CD4-positive, alpha-beta T cell (primary cell): ENCODE measurements around the gene CTRB1. TPM values are rescaled to one million over a fixed set of nuclear protein-coding genes. Genes with fewer than 3 reads are reported as not detected.
"Not testable (repeated sequence)": the region's sequence is repeated elsewhere in the genome, so short reads cannot be mapped to it uniquely, and the experiment has no call there.

Source experiments
- ATAC-seq: fragments of 200-7000 bp; cut with Tn5 transposase; one replicate; pipeline ENCODE4 v1.10.0; 2022; ENCODE audit warnings: mild to moderate bottlenecking; ENCODE audit not compliant: poor library complexity
- CTCF ChIA-PET: fragments of 350-600 bp; sonication (Branson Sonifier 250); formaldehyde crosslinking; loops from one replicate; lab custom pipeline; 2021; ENCODE audit warnings: antibody characterized with exemption, inconsistent platforms; lab: Charles Lee
- POLR2A ChIA-PET: fragments of 350-600 bp; sonication (Branson Sonifier 250); formaldehyde crosslinking; loops from one replicate; lab custom pipeline; 2021; ENCODE audit warnings: antibody characterized with exemption, inconsistent platforms; lab: Charles Lee
- DNase-seq, 14 experiments: peaks; one replicate each; pipeline ENCODE4 v3.0.0-alpha.2; 2013 to 2020; ENCODE audit warnings: mixed read lengths in 2 of 14
- H3K27ac ChIP-seq, 2 donors: one replicate each; pipeline versions ENCODE4 v1.5.1 to v1.7.0; 2013; ENCODE audit warnings: low read length in 2 of 2, low read depth in 1 of 2, mild to moderate bottlenecking in 1 of 2
- H3K27me3 ChIP-seq, 2 experiments: 1 replicate in 1 of 2; 2 replicates in 1 of 2; pipeline versions ENCODE4 v1.6.1 to v1.7.0; 2013; ENCODE audit warnings: low read length in 2 of 2, control low read depth in 1 of 2, mild to moderate bottlenecking in 1 of 2, moderate library complexity in 1 of 2; ENCODE audit not compliant: insufficient read depth in 2 of 2, control insufficient read depth in 1 of 2
- H3K36me3 ChIP-seq: one replicate; pipeline ENCODE4 v1.6.1; 2013; ENCODE audit warnings: low read length, control low read depth; ENCODE audit not compliant: insufficient read depth
- H3K4me1 ChIP-seq: one replicate; pipeline ENCODE4 v1.6.1; 2013; ENCODE audit warnings: low read length, control low read depth; ENCODE audit not compliant: insufficient read depth
- H3K4me3 ChIP-seq: one replicate; pipeline ENCODE4 v1.5.1; 2013; ENCODE audit warnings: mild to moderate bottlenecking, low read length, moderate library complexity
- H3K9me3 ChIP-seq, 2 experiments: 1 replicate in 1 of 2; 2 replicates in 1 of 2; pipeline versions ENCODE4 v1.6.1 to v1.7.0; 2013; ENCODE audit warnings: low read length in 2 of 2, mild to moderate bottlenecking in 2 of 2, control low read depth in 1 of 2, moderate library complexity in 1 of 2; ENCODE audit not compliant: control insufficient read depth in 1 of 2, insufficient read depth in 1 of 2
- H3K27ac Mint-ChIP-seq: one replicate; pipeline ENCODE4 v1.8.0; 2020; ENCODE audit warnings: mixed read lengths
- H3K27me3 Mint-ChIP-seq: one replicate; pipeline ENCODE4 v1.8.0; 2021; ENCODE audit warnings: mixed read lengths
- H3K36me3 Mint-ChIP-seq: one replicate; pipeline ENCODE4 v1.8.0; 2021; ENCODE audit warnings: low read depth, mixed read lengths
- H3K4me1 Mint-ChIP-seq: one replicate; pipeline ENCODE4 v1.8.0; 2021; ENCODE audit warnings: low read depth, mixed read lengths
- H3K4me3 Mint-ChIP-seq: one replicate; pipeline ENCODE4 v1.8.0; 2020; ENCODE audit warnings: mild to moderate bottlenecking, mixed read lengths
- H3K9me3 Mint-ChIP-seq: one replicate; pipeline ENCODE4 v1.8.0; 2020; ENCODE audit warnings: mixed read lengths
- intact Hi-C, 2 experiments: fragments of 100-400 bp; cut with DNase I in 1 of 2; cut with micrococcal nuclease in 1 of 2; formaldehyde crosslinking; loops; one replicate each; pipeline versions ENCODE4 v1.15.1 to v1.9.0; 2023 to 2025; cut with DNase I, micrococcal nuclease
- total RNA-seq, 174 experiments: library from RNA in 2 of 174; stranded (reverse) in 2 of 174; gene quantifications; one replicate each; pipeline ENCODE4 v1.2.3 and lab custom pipeline; 2021 to 2026
- TF ChIP-seq, protein P1 (sequence below): fragments of 200-600 bp; IDR thresholded peaks from one replicate; pipeline ENCODE4 v1.8.0; 2022; ENCODE audit warnings: antibody characterized with exemption, mild to moderate bottlenecking

CTRB1 gene
- total RNA-seq, 2 experiments from 2014 or later, result not detected

DNA sequence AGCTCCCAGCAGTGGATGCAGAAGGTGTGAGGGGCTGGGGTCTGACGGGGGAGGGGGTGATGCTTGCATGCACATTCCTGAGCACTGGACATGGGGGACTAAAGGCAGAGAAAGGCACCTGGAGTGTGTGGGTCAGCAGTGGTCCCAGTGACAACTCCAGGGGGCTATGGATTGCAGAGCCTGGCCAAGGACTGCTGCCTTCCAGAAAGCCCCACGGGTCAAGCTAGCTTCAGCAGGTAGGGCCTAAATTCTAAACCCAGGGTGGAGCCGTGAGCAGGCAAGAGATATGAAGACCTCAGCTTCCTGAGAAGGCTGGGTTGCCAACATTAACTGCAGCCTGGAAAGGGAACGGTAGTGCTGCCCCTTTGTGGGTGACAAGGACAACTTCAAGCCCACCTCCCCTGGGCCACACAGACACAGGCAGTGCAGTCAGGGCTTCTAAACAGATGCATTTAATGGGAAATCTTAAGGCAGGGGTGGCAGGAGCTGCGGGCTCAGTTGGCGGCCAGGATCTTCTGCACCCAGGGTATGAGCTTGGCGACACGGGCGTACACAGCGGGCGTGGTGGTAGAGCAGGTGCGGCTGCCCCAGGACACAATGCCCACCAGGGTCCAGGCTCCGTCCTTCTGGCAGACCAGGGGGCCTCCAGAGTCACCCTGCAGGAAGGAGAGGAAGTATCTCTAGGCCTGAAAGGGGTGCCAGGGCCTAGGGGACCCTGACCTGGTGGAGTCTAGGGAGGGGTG lies 14.9 kb upstream of the CTRB1 start:
- TF ChIP-seq, protein P1, sequence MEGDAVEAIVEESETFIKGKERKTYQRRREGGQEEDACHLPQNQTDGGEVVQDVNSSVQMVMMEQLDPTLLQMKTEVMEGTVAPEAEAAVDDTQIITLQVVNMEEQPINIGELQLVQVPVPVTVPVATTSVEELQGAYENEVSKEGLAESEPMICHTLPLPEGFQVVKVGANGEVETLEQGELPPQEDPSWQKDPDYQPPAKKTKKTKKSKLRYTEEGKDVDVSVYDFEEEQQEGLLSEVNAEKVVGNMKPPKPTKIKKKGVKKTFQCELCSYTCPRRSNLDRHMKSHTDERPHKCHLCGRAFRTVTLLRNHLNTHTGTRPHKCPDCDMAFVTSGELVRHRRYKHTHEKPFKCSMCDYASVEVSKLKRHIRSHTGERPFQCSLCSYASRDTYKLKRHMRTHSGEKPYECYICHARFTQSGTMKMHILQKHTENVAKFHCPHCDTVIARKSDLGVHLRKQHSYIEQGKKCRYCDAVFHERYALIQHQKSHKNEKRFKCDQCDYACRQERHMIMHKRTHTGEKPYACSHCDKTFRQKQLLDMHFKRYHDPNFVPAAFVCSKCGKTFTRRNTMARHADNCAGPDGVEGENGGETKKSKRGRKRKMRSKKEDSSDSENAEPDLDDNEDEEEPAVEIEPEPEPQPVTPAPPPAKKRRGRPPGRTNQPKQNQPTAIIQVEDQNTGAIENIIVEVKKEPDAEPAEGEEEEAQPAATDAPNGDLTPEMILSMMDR, result no peak
- no peak overlapping the region for H3K4me3 Mint-ChIP-seq
- peaks cover 33% of the 10 kb centered on the region for H3K4me1 Mint-ChIP-seq
- H3K9me3 ChIP-seq, result no peaks in the 10 kb centered on the region
- DNase-seq (no peak), ATAC-seq (no peak)
- H3K27ac Mint-ChIP-seq, result no peak overlapping the region
- no peaks in the 10 kb centered on the region for H3K9me3 Mint-ChIP-seq
- CTCF ChIA-PET, result no interaction called here
- H3K36me3 ChIP-seq, result no peaks in the 10 kb centered on the region
- no peaks in the 10 kb centered on the region for H3K27me3 ChIP-seq
- intact Hi-C loops, result loop anchor here in 1 of 2 experiments (2.0 kb wide), 1 partner anchor 19 kb away; no protein-coding TSS in a partner anchor
- no peaks in the 10 kb centered on the region for H3K36me3 Mint-ChIP-seq
- H3K4me1 ChIP-seq, result peaks cover 15% of the 10 kb centered on the region
- no peak overlapping the region for H3K4me3 ChIP-seq
- H3K27ac ChIP-seq, result no peak overlapping the region
- H3K27me3 Mint-ChIP-seq, result peaks cover 5% of the 10 kb centered on the region
- POLR2A ChIA-PET, result interaction anchor here (0.6 kb wide), 2 partner anchors 16 to 342 kb away, joined by 3 read pairs; no protein-coding TSS in a partner anchor

DNA sequence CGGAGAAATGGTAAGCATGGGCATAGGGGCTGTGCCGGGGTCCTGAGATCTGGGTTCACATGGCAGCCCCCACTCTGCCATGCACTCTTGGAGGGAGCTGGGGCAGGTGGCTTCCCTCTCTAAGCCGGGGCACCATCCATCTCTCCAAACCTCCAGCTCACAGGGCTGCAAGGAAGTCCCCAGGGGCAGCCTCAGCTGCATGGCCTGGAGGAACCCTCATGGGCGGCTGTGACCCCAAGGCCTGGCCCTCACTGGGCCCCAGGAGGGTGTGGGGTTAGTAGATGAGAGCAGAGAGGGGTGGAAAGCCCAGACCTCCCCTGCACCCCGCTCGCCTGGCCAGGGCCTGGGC lies 14.4 kb upstream of the CTRB1 start:
- Mint-ChIP-seq H3K27me3 (peaks cover 1% of the 10 kb centered on the region), H3K4me1 (peaks cover 30% of the 10 kb centered on the region), H3K27ac (no peak overlapping the region), H3K4me3 (no peak overlapping the region), H3K9me3 (no peaks in the 10 kb centered on the region), H3K36me3 (no peaks in the 10 kb centered on the region)
- Histone ChIP-seq H3K4me3 (no peak overlapping the region), H3K9me3 (no peaks in the 10 kb centered on the region), H3K36me3 (no peaks in the 10 kb centered on the region), H3K27ac (no peak overlapping the region), H3K4me1 (peaks cover 14% of the 10 kb centered on the region), H3K27me3 (no peaks in the 10 kb centered on the region)
- intact Hi-C loops, result no loop called here
- TF ChIP-seq, protein P1, result no peak
- ATAC-seq, result no peak
- ChIA-PET CTCF (no interaction called here), POLR2A (interaction anchor here (0.6 kb wide), 2 partner anchors 15 to 342 kb away, joined by 3 read pairs; no protein-coding TSS in a partner anchor)
- DNase-seq, result no peak

DNA sequence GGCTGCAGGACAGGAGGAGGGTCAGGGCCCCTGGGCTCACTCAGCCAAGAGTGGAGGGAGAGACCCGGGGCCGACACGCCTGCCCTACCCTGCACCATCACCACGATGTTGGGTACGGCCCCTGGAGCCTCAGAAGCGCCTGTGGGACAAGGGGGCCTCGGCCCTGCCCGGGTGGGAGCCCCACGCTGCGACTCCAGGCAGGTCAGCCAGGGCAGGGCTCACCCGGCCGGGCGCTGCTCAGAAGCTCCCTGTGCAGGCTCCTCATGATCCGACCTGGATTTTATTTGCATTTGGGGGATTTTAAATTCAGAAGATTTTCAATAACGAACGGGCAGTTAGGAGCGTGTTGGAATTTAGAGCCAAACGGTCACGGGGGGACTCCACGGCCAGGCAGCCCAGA lies 13.9 kb upstream of the CTRB1 start:
- H3K27me3 Mint-ChIP-seq, H3K36me3 ChIP-seq, DNase-seq, H3K27me3 ChIP-seq, CTCF ChIA-PET, ATAC-seq, POLR2A ChIA-PET, H3K9me3 ChIP-seq, H3K36me3 Mint-ChIP-seq, H3K9me3 Mint-ChIP-seq, H3K27ac ChIP-seq, intact Hi-C loops, H3K4me3 ChIP-seq, H3K4me3 Mint-ChIP-seq, H3K27ac Mint-ChIP-seq: not testable (repeated sequence)
- peaks cover 11% of the 10 kb centered on the region for H3K4me1 ChIP-seq
- peaks cover 25% of the 10 kb centered on the region for H3K4me1 Mint-ChIP-seq

DNA sequence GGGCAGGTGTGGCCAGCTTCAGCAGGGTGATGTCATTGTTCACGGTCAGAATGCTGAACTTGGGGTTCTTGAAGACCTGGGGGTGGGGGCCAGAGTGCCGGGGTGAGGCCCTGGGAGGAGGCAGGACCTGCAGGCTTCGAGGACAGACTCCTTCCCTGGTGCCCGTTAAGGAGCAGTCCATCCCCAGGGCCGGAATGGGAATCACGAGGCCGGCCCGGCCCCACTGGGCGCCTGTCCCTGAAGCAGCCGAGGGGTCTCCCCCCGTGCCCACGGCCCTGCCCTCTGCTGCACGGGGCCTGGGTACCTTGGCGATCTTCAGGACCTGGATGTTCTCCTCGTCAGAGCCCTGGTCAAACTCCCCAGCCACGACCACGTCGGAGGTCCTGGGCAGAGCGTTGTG lies 13.3 kb upstream of the CTRB1 start:
- CTCF ChIA-PET, H3K9me3 ChIP-seq, H3K36me3 Mint-ChIP-seq, ATAC-seq, H3K36me3 ChIP-seq, H3K27me3 Mint-ChIP-seq, H3K9me3 Mint-ChIP-seq, H3K27ac ChIP-seq, intact Hi-C loops, H3K4me3 ChIP-seq, H3K27me3 ChIP-seq, H3K4me3 Mint-ChIP-seq, DNase-seq, POLR2A ChIA-PET, H3K27ac Mint-ChIP-seq: not testable (repeated sequence)
- peaks cover 11% of the 10 kb centered on the region for H3K4me1 ChIP-seq
- H3K4me1 Mint-ChIP-seq, result peaks cover 22% of the 10 kb centered on the region

DNA sequence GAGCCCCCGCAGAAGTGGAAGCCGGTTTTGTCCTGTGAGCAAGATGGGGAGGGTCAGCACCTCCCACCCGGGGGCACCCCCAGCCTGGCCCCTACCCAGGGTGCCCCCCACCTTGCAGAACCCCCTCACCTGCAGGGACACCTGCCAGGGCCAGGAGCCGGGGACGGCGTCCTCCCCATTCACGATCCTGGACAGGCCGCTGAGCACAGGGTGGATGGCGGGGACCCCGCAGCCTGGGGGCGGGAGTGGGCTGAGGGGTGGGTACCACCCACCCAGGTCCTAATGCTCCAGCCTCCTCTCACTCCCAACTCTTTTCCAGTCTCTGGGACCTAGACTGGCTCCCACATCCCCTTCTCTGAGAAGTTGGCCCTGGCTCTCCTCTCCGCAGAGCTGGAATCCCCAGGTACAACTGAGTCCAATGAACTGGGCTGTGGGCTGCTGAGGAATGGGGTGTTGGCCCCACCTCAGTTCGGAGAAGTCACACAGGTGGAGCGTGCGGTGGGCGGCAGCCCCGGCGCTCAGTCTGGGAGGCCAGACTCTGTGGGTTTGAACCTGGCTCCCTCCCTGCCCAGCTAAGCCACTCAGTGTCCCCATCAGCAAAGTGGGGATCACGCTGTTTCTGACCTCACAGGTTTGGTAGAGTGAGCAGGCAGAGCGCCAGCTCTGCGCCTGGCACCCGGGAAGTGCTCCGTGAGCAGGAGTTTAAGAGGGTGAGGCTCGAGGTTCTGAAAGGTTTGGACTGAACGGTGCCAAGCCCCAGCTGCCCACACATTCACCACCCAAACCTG lies 12.6 kb upstream of the CTRB1 start:
- ATAC-seq, POLR2A ChIA-PET, H3K27ac Mint-ChIP-seq, H3K27me3 Mint-ChIP-seq, H3K4me3 Mint-ChIP-seq, H3K27me3 ChIP-seq, H3K36me3 Mint-ChIP-seq, DNase-seq, CTCF ChIA-PET, H3K27ac ChIP-seq, H3K4me3 ChIP-seq, H3K36me3 ChIP-seq, H3K9me3 Mint-ChIP-seq, H3K9me3 ChIP-seq, H3K4me1 ChIP-seq: not testable (repeated sequence)
- intact Hi-C loops, result loop anchor here in 1 of 2 experiments (2.0 kb wide), 1 partner anchor 21 kb away; no protein-coding TSS in a partner anchor
- H3K4me1 Mint-ChIP-seq, result peaks cover 15% of the 10 kb centered on the region
